ENCODE data around the gene CASP3. TPM values are rescaled to one million over a fixed set of nuclear protein-coding genes. Genes with fewer than 3 reads are reported as not detected.
"Not testable (repeated sequence)": the region's sequence is repeated elsewhere in the genome, so short reads cannot be mapped to it uniquely, and the experiment has no call there.

The CASP3 gene
- total RNA-seq, 2 experiments from 2014 or later = 25.8 to 44.7 TPM

DNA sequence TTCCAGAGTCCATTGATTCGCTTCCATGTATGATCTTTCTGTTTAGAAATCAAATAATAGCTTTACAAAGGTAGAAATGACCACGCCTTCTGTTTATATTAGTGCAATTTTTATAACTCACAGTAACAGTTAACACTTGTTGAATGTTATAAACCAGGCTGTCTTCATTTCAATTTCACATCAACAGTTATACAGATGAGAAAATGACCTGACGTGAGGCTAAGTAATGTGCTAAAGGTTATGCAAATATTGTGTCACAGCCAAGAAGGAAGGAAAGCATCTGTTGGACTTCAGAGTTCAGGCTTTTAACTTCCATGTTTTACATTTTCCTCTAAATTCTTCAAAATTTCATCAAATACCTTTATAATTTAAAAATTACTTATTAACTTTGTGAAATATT lies 13.9 kb downstream of the CASP3 start:
- Histone ChIP-seq H3K4me1 (ENCODE audit: insufficient read depth, low read length, poor library complexity, severe bottlenecking) (no peaks in the 10 kb centered on the region), H4K20me1 (ENCODE audit: insufficient read depth, low read length) (no peaks in the 10 kb centered on the region), H3K4me3 (ENCODE audit: low read depth, low read length, poor library complexity, severe bottlenecking) (no peak overlapping the region), H3K9me3 (ENCODE audit: low read length) (no peaks in the 10 kb centered on the region), H3K4me2 (ENCODE audit: low read length) (no peak overlapping the region), H3K9me2 (ENCODE audit: insufficient read depth, low read length) (no peaks in the 10 kb centered on the region), H2AFZ (ENCODE audit: low read length) (no peak overlapping the region), H3K36me3 (ENCODE audit: insufficient read depth, low read length) (peaks cover 96% of the 10 kb centered on the region), H3K27ac (ENCODE audit: low read depth, low read length, poor library complexity, severe bottlenecking) (no peak overlapping the region), H3K79me2 (ENCODE audit: insufficient read depth, low read depth, low read length) (peaks cover 24% of the 10 kb centered on the region; the same call in 1 of the 2 replicates)
- POLR2A ChIA-PET = interaction anchor here (0.6 to 2.1 kb wide), 3 partner anchors 9 to 46 kb away, joined by 3 to 6 read pairs (median 4); partner anchors contain the start of gene CASP3
- CTCF ChIA-PET (ENCODE audit: unreplicated experiment) = no interaction called here
- DNase-seq (ENCODE audit: low spot score) = no peak
- TF ChIP-seq CTCF (conservative IDR thresholded peaks at IDR 0.05; ENCODE audit: low read length) = no peak
- no peak for TF ChIP-seq EZH2phosphoT487 (IDR thresholded peaks at IDR 0.05; ENCODE audit: borderline replicate concordance, low read depth, low read length)
- no TSS peak for BruUV-seq (replicated peaks)
- intact Hi-C loops (cut with micrococcal nuclease; ENCODE audit: unreplicated experiment) = no loop called here

DNA sequence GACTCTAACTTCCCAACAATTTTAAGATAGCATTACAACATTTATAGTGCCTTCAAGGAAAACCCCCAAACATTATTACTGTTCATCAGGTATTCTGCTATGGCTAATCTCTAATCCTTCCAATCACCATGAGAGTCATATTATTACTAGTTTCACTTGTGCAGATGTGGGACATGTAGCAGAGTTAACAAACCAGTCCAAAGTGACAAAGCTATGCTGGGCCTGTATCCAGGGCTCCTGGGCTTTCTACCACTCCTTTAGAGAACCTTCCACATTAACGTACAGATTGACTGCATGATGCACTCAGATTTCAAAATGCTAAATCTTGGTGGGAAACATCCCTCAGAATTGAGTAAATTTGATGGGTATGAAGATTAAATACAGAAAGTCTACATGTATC lies 16.4 kb downstream of the CASP3 start:
- H3K36me3 ChIP-seq (ENCODE audit: insufficient read depth, low read length) = peaks cover 96% of the 10 kb centered on the region
- POLR2A ChIA-PET = interaction anchor here (0.9 to 1.1 kb wide), 3 partner anchors 17 to 350 kb away, joined by 3 read pairs; no protein-coding TSS in a partner anchor
- H3K4me1 ChIP-seq (ENCODE audit: insufficient read depth, low read length, poor library complexity, severe bottlenecking) = no peaks in the 10 kb centered on the region
- DNase-seq (ENCODE audit: low spot score) = no peak
- H4K20me1 ChIP-seq (ENCODE audit: insufficient read depth, low read length) = no peaks in the 10 kb centered on the region
- H3K4me2 ChIP-seq (ENCODE audit: low read length) = no peak overlapping the region
- intact Hi-C loops (cut with micrococcal nuclease; ENCODE audit: unreplicated experiment) = no loop called here
- H3K79me2 ChIP-seq (ENCODE audit: insufficient read depth, low read depth, low read length) = 0 out of 2 replicates have a peak, but pooled peaks cover 3% of the 10 kb centered on the region
- BruUV-seq (replicated peaks) = no TSS peak
- H3K9me2 ChIP-seq (ENCODE audit: insufficient read depth, low read length) = no peaks in the 10 kb centered on the region
- no peak overlapping the region for H3K27ac ChIP-seq (ENCODE audit: low read depth, low read length, poor library complexity, severe bottlenecking)
- TF ChIP-seq CTCF (conservative IDR thresholded peaks at IDR 0.05; ENCODE audit: low read length) = no peak
- no peak for TF ChIP-seq EZH2phosphoT487 (IDR thresholded peaks at IDR 0.05; ENCODE audit: borderline replicate concordance, low read depth, low read length)
- H3K4me3 ChIP-seq (ENCODE audit: low read depth, low read length, poor library complexity, severe bottlenecking) = no peak overlapping the region
- CTCF ChIA-PET (ENCODE audit: unreplicated experiment) = no interaction called here
- no peaks in the 10 kb centered on the region for H3K9me3 ChIP-seq (ENCODE audit: low read length)
- H2AFZ ChIP-seq (ENCODE audit: low read length) = no peak overlapping the region

- H3K4me3 ChIP-seq (ENCODE audit: low read depth, low read length, poor library complexity, severe bottlenecking) = no peak overlapping the region
- CTCF ChIA-PET (ENCODE audit: unreplicated experiment) = interaction anchor here (0.6 to 1.1 kb wide), 2 partner anchors 21 to 43 kb away, joined by 3 to 7 read pairs; partner anchors contain the start of gene PRIMPOL
- H4K20me1 ChIP-seq (ENCODE audit: insufficient read depth, low read length) = no peaks in the 10 kb centered on the region
- no peak overlapping the region for H3K4me2 ChIP-seq (ENCODE audit: low read length)
- H3K4me1 ChIP-seq (ENCODE audit: insufficient read depth, low read length, poor library complexity, severe bottlenecking) = no peaks in the 10 kb centered on the region
- H3K9me2 ChIP-seq (ENCODE audit: insufficient read depth, low read length) = no peaks in the 10 kb centered on the region
- no peak for TF ChIP-seq EZH2phosphoT487 (IDR thresholded peaks at IDR 0.05; ENCODE audit: borderline replicate concordance, low read depth, low read length)
- TF ChIP-seq CTCF (conservative IDR thresholded peaks at IDR 0.05; ENCODE audit: low read length) = no peak
- peaks cover 77% of the 10 kb centered on the region for H3K36me3 ChIP-seq (ENCODE audit: insufficient read depth, low read length)
- no peaks in the 10 kb centered on the region for H3K79me2 ChIP-seq (ENCODE audit: insufficient read depth, low read depth, low read length)
- POLR2A ChIA-PET = interaction anchor here (1.2 to 2.4 kb wide), 2 partner anchors 13 to 16 kb away, joined by 3 to 7 read pairs; no protein-coding TSS in a partner anchor
- intact Hi-C loops (cut with micrococcal nuclease; ENCODE audit: unreplicated experiment) = no loop called here
- no TSS peak for BruUV-seq (replicated peaks)
- no peak for DNase-seq (ENCODE audit: low spot score)
- no peak overlapping the region for H2AFZ ChIP-seq (ENCODE audit: low read length)
- no peaks in the 10 kb centered on the region for H3K9me3 ChIP-seq (ENCODE audit: low read length)
- H3K27ac ChIP-seq (ENCODE audit: low read depth, low read length, poor library complexity, severe bottlenecking) = no peak overlapping the region
These were observed 21.1 kb downstream of the CASP3 start for GRCh38 chr4:184628103-184628502.

DNA sequence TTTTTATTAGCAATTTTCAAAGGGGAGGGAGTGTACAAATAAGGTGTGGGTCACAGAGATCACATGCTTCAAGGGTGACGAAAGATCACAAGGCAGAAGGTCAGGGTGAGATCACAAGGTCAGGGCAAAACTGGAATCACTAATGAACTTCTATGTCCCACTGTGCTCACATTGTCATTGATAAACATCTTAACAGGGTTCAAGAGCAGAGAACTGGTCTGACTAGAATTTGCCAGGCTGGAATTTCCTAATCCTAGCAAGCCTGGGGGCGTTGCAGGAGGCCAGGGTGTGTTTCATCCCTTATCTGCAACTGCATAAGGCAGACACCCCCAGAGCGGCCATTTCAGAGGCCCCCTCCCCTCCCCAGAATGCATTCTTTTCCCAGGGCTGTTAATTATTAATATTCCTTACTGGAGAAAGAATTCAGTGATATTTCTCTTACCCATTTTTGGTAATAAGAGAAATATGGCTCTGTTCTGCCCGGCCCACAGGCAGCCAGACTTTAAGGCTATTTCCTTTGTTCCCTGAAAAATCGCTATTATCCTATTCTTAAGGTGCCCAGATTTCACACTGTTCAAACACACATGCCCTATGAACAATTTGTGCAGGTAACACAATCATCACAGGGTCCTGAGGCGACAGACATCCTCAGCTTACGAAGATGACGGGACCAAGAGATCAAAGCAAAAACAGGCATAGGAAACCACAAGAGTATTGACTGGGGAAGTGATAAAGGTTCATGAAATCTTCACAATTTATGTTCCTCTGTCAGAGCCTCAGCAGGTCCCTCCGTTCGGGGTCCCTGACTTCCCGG lies 23.3 kb downstream of the CASP3 start:
- H3K36me3 ChIP-seq (ENCODE audit: insufficient read depth, low read length) = peaks cover 57% of the 10 kb centered on the region
- POLR2A ChIA-PET; CTCF ChIA-PET (ENCODE audit: unreplicated experiment); H3K79me2 ChIP-seq (ENCODE audit: insufficient read depth, low read depth, low read length); H3K27ac ChIP-seq (ENCODE audit: low read depth, low read length, poor library complexity, severe bottlenecking); H4K20me1 ChIP-seq (ENCODE audit: insufficient read depth, low read length); H3K4me3 ChIP-seq (ENCODE audit: low read depth, low read length, poor library complexity, severe bottlenecking); H3K4me1 ChIP-seq (ENCODE audit: insufficient read depth, low read length, poor library complexity, severe bottlenecking); intact Hi-C loops (cut with micrococcal nuclease; ENCODE audit: unreplicated experiment); H3K9me2 ChIP-seq (ENCODE audit: insufficient read depth, low read length); H2AFZ ChIP-seq (ENCODE audit: low read length); BruUV-seq (replicated peaks); H3K4me2 ChIP-seq (ENCODE audit: low read length); DNase-seq (ENCODE audit: low spot score); H3K9me3 ChIP-seq (ENCODE audit: low read length): not testable (repeated sequence)
